GM23248 (cell line): ENCODE data around the gene MTERF2. TPM values are rescaled to one million over a fixed set of nuclear protein-coding genes. Genes with fewer than 3 reads are reported as not detected.

ENCODE experiments used
- DNase-seq: peaks from one replicate; pipeline ENCODE4 v3.0.0-alpha.2; 2015
- H2AFZ ChIP-seq: fragments of 200-600 bp; sonication (generic); 2 replicates; pipeline ENCODE4 v1.6.1; 2016; ENCODE audit warnings: antibody characterized with exemption
- H3F3A ChIP-seq: fragments of 200-600 bp; sonication (generic); 2 replicates; pipeline ENCODE4 v1.6.1; 2016; ENCODE audit warnings: mild to moderate bottlenecking, antibody characterized with exemption, mixed run types; ENCODE audit not compliant: insufficient read depth
- H3K27ac ChIP-seq: fragments of 200-600 bp; sonication (generic); 2 replicates; pipeline ENCODE4 v1.5.1; 2016; ENCODE audit warnings: mild to moderate bottlenecking
- H3K27me3 ChIP-seq: fragments of 200-600 bp; sonication (generic); replicated peaks from 2 replicates; pipeline ENCODE4 v1.6.1; 2016; ENCODE audit warnings: mild to moderate bottlenecking; ENCODE audit not compliant: insufficient read depth
- H3K36me3 ChIP-seq: fragments of 200-600 bp; sonication (generic); 2 replicates; pipeline ENCODE4 v1.6.1; 2016; ENCODE audit warnings: low read depth, mild to moderate bottlenecking
- H3K4me1 ChIP-seq: fragments of 200-600 bp; sonication (generic); 2 replicates; pipeline ENCODE4 v1.6.1; 2016; ENCODE audit warnings: mild to moderate bottlenecking; ENCODE audit not compliant: insufficient read depth
- H3K4me2 ChIP-seq: fragments of 200-600 bp; sonication (generic); one replicate; pipeline ENCODE4 v1.6.1; 2016; ENCODE audit warnings: mild to moderate bottlenecking; ENCODE audit not compliant: unreplicated experiment
- H3K4me3 ChIP-seq: fragments of 200-600 bp; sonication (generic); 2 replicates; pipeline ENCODE4 v1.5.1; 2016; ENCODE audit warnings: mild to moderate bottlenecking
- H3K79me2 ChIP-seq: fragments of 200-600 bp; sonication (generic); 2 replicates; pipeline ENCODE4 v1.6.1; 2016; ENCODE audit warnings: mild to moderate bottlenecking; ENCODE audit not compliant: insufficient read depth
- H3K9ac ChIP-seq: fragments of 200-600 bp; sonication (generic); 2 replicates; pipeline ENCODE4 v1.6.1; 2016; ENCODE audit warnings: mild to moderate bottlenecking
- H3K9me2 ChIP-seq: fragments of 200-600 bp; sonication (generic); 2 replicates; pipeline ENCODE4 v1.6.1; 2016; ENCODE audit warnings: mixed run types, mild to moderate bottlenecking, moderate library complexity; ENCODE audit not compliant: insufficient read depth
- H3K9me3 ChIP-seq: fragments of 200-600 bp; sonication (generic); one replicate; pipeline ENCODE4 v1.6.1; 2017; ENCODE audit warnings: low read depth
- H4K20me1 ChIP-seq: fragments of 200-600 bp; sonication (generic); 2 replicates; pipeline ENCODE4 v1.6.0; 2016; ENCODE audit not compliant: insufficient read depth
- EZH2 ChIP-seq: fragments of 200-600 bp; sonication (generic); IDR thresholded peaks from 2 replicates; pipeline ENCODE4 v1.6.1; 2018; ENCODE audit warnings: antibody characterized with exemption, mild to moderate bottlenecking; ENCODE audit not compliant: insufficient read depth, poor library complexity, severe bottlenecking
- EZH2phosphoT487 ChIP-seq: fragments of 200-600 bp; sonication (generic); IDR thresholded peaks from 2 replicates; pipeline ENCODE4 v1.6.1; 2018; ENCODE audit warnings: antibody characterized with exemption, moderate library complexity, mild to moderate bottlenecking, low read depth; ENCODE audit not compliant: insufficient read depth
- WGBS, 2 experiments: methylation state at CpG; one replicate each; pipeline ENCODE4 v1.1.6; 2015 to 2017; ENCODE audit warnings: low lambda C conversion rate in 2 of 2, low coverage in 1 of 2; ENCODE audit errors: missing lambda C conversion rate in 2 of 2; 5-methylcytosine and 5-hydroxymethylcytosine counted together
- in situ Hi-C: fragments of 300-500 bp; cut with MboI; formaldehyde crosslinking; loops from 2 replicates; pipeline ENCODE4 v1.15.0; 2020
- polyA plus RNA-seq: library from polyadenylated mRNA; unstranded; fragments of >200 nt; fragmentation: Nextera tagmentation; extraction: Ambion mirVana; gene quantifications from 2 replicates; pipeline ENCODE4 v1.2.1, GENCODE V29; 2016
- total RNA-seq: library from RNA; depleted of rRNA; stranded (reverse); fragments of >200 nt; shearing (Covaris generic); gene quantifications from 2 replicates; pipeline ENCODE4 v1.2.3, GENCODE V29; 2014

Gene MTERF2
- total and polyA plus RNA-seq, 2 experiments from 2014 or later: 4.6 to 7.7 TPM

- Histone ChIP-seq H3K4me1 (peaks cover 35% of the 10 kb centered on the region), H3F3A (peaks cover 20% of the 10 kb centered on the region), H3K4me2 (peak overlapping the region; percentile 93), H2AFZ (peak overlapping the region; percentile 88), H3K9ac (peak overlapping the region; percentile 91), H3K27me3 (no peaks in the 10 kb centered on the region), H3K79me2 (peaks cover 20% of the 10 kb centered on the region), H3K9me2 (no peaks in the 10 kb centered on the region), H3K9me3 (no peaks in the 10 kb centered on the region), H3K36me3 (0 out of 2 replicates have a peak, but pooled peaks cover 3% of the 10 kb centered on the region), H3K4me3 (peak overlapping the region; percentile 81), H4K20me1 (no peaks in the 10 kb centered on the region), H3K27ac (peak overlapping the region; percentile 87)
- 24% methylated on average over 4 of the region's 4 CpGs for WGBS, 2 experiments
- in situ Hi-C loops: no loop called here
- TF ChIP-seq EZH2: no peak
- no peak for TF ChIP-seq EZH2phosphoT487
- DNase-seq: no peak
Observed at GRCh38 chr12:106986135-106986534, 811 bp downstream of the MTERF2 start.

- peak overlapping the region; percentile 93 for H3K4me2 ChIP-seq
- H3K4me3 ChIP-seq: peak overlapping the region; percentile 81
- no peak for DNase-seq
- TF ChIP-seq EZH2 (no peak), EZH2phosphoT487 (no peak)
- in situ Hi-C loops: no loop called here
- no peak overlapping the region for H3K27ac ChIP-seq
- H3K79me2 ChIP-seq: peaks cover 20% of the 10 kb centered on the region
- no peak overlapping the region for H2AFZ ChIP-seq
- 73 to 74% methylated on average over 5 of the region's 5 CpGs for WGBS, 2 experiments
- peaks cover 35% of the 10 kb centered on the region for H3K4me1 ChIP-seq
- H3K27me3 ChIP-seq: no peaks in the 10 kb centered on the region
- H3K9ac ChIP-seq: peak overlapping the region; percentile 91
- H4K20me1 ChIP-seq: no peaks in the 10 kb centered on the region
- 0 out of 2 replicates have a peak, but pooled peaks cover 3% of the 10 kb centered on the region for H3K36me3 ChIP-seq
- peaks cover 26% of the 10 kb centered on the region for H3F3A ChIP-seq
- H3K9me3 ChIP-seq: no peaks in the 10 kb centered on the region
- no peaks in the 10 kb centered on the region for H3K9me2 ChIP-seq
Observed at GRCh38 chr12:106985479-106985878, 1.5 kb downstream of the MTERF2 start.

GRCh38 chr12:106984588-106985137, 2.3 kb downstream of the MTERF2 start:
- DNase-seq: no peak
- peaks cover 20% of the 10 kb centered on the region for H3K79me2 ChIP-seq
- H3K9me2 ChIP-seq: no peaks in the 10 kb centered on the region
- 99 to 100% methylated on average over 6 of the region's 6 CpGs for WGBS, 2 experiments
- peaks cover 35% of the 10 kb centered on the region for H3K4me1 ChIP-seq
- no peak for TF ChIP-seq EZH2
- TF ChIP-seq EZH2phosphoT487: no peak
- no peak overlapping the region for H3K9ac ChIP-seq
- H3K36me3 ChIP-seq: 0 out of 2 replicates have a peak, but pooled peaks cover 3% of the 10 kb centered on the region
- H3K27ac ChIP-seq: no peak overlapping the region
- H3K9me3 ChIP-seq: no peaks in the 10 kb centered on the region
- in situ Hi-C loops: no loop called here
- no peaks in the 10 kb centered on the region for H4K20me1 ChIP-seq
- H2AFZ ChIP-seq: no peak overlapping the region
- no peak overlapping the region for H3K4me2 ChIP-seq
- peaks cover 32% of the 10 kb centered on the region for H3F3A ChIP-seq
- H3K4me3 ChIP-seq: no peak overlapping the region
- H3K27me3 ChIP-seq: no peaks in the 10 kb centered on the region

- DNase-seq: peak; percentile 67
Observed at GRCh38 chr12:106982229-106982628, 4.7 kb downstream of the MTERF2 start.

More at GRCh38 chr12:106982229-106982628, 4.7 kb downstream of the MTERF2 start:
- TF ChIP-seq EZH2 (no peak), EZH2phosphoT487 (no peak)
- Histone ChIP-seq H3K9me2 (no peaks in the 10 kb centered on the region), H3K4me1 (peaks cover 31% of the 10 kb centered on the region), H3K27ac (peak overlapping the region; percentile 37), H3K9me3 (no peaks in the 10 kb centered on the region), H3K4me2 (no peak overlapping the region), H3K27me3 (no peaks in the 10 kb centered on the region), H2AFZ (no peak overlapping the region), H3K36me3 (peaks cover 13% of the 10 kb centered on the region), H4K20me1 (no peaks in the 10 kb centered on the region; the same call in 1 of the 2 replicates), H3F3A (peaks cover 44% of the 10 kb centered on the region), H3K9ac (no peak overlapping the region), H3K4me3 (no peak overlapping the region), H3K79me2 (peaks cover 20% of the 10 kb centered on the region)
- in situ Hi-C loops: no loop called here
- WGBS, 2 experiments: 31 to 46% methylated on average over 1 of the region's 1 CpG
